ENCODE results near the gene KLK8. TPM values are rescaled to one million over a fixed set of nuclear protein-coding genes. Genes with fewer than 3 reads are reported as not detected.
"Not testable (repeated sequence)": the region's sequence is repeated elsewhere in the genome, so short reads cannot be mapped to it uniquely, and the experiment has no call there.

The KLK8 gene
- total RNA-seq, 1 experiment from 2014 or later: 6.4 TPM

DNA sequence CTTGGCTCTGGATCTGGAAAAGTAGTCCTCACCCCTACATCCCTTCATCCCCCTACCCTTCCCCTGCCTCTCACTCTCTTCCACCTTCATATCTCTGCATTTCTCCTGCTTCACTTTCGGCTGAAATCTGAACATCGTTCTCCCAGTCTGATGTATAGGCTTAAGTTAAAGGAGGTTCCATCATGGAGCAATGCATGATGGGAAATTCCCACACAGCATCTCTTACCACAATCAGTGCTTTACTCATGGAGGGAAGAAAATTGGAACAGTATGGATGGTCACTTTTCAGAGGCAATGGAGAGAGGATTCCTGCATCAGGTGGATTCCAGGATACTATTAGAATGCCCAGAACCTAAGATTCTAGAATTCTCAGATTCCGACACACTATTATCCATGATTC, 6.1 kb upstream of the KLK8 start:
- Histone ChIP-seq H3K4me3 (ENCODE audit: insufficient read depth, low read depth, low read length) (no peak overlapping the region), H3K36me3 (replicated peaks; ENCODE audit: control insufficient read depth, insufficient read depth, low read length) (no peaks in the 10 kb centered on the region), H3K27me3 (ENCODE audit: control insufficient read depth, insufficient read depth, low read length) (peaks cover 10% of the 10 kb centered on the region; the same call in 1 of the 2 replicates)
- no peak for DNase-seq

DNA sequence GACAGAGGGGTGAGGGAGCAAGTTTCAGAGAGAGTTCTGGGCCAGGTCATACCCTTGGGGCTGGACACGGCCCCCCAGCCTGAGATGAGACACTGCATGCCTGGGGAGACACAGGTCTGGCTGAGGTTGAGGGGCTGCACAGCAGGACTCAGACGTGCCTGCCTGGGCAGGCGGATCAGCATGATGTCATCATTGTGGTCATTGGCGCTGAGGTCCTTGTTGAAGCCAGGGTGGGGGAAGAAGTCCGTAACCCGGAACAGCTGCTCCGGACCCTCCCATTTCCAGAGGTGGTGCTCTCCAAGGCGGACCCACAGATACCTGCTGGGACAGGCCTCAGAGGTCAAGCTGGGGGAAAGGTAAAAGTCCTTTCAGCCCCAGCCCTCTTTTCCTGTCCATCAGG, 5.0 kb upstream of the KLK8 start:
- peak; percentile 22 for DNase-seq
- peaks cover 10% of the 10 kb centered on the region; the same call in 1 of the 2 replicates for H3K27me3 ChIP-seq (ENCODE audit: control insufficient read depth, insufficient read depth, low read length)
- no peaks in the 10 kb centered on the region for H3K36me3 ChIP-seq (replicated peaks; ENCODE audit: control insufficient read depth, insufficient read depth, low read length)
- H3K4me3 ChIP-seq (ENCODE audit: insufficient read depth, low read depth, low read length): no peak overlapping the region

DNA sequence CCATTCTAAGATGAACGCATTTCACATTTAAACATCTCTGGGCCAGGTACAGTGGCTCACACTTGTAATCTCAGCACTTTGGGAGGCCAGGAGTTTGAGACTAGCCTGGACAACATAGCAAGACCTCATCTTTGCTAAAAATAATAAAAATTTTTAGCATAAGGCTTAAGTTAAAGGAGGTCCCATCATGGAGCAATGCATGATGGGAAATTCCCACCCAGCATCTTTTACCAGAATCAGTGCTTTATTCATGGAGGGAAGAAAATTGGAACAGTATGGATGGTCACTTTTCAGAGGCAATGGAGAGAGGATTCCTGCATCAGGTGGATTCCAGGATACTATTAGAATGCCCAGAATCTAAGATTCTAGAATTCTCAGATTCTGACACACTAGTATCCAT, 3.8 kb upstream of the KLK8 start:
- H3K36me3 ChIP-seq (replicated peaks; ENCODE audit: control insufficient read depth, insufficient read depth, low read length): no peaks in the 10 kb centered on the region
- peaks cover 15% of the 10 kb centered on the region; the same call in 1 of the 2 replicates for H3K27me3 ChIP-seq (ENCODE audit: control insufficient read depth, insufficient read depth, low read length)
- H3K4me3 ChIP-seq (ENCODE audit: insufficient read depth, low read depth, low read length): no peak overlapping the region
- DNase-seq: no peak

GRCh38 chr19:51003316-51003715, 1.9 kb upstream of the KLK8 start:
- Histone ChIP-seq H3K36me3 (replicated peaks; ENCODE audit: control insufficient read depth, insufficient read depth, low read length) (no peaks in the 10 kb centered on the region), H3K4me3 (ENCODE audit: insufficient read depth, low read depth, low read length) (no peak overlapping the region), H3K27me3 (ENCODE audit: control insufficient read depth, insufficient read depth, low read length) (peaks cover 10% of the 10 kb centered on the region; the same call in 1 of the 2 replicates)
- peak; percentile 23 for DNase-seq

DNA sequence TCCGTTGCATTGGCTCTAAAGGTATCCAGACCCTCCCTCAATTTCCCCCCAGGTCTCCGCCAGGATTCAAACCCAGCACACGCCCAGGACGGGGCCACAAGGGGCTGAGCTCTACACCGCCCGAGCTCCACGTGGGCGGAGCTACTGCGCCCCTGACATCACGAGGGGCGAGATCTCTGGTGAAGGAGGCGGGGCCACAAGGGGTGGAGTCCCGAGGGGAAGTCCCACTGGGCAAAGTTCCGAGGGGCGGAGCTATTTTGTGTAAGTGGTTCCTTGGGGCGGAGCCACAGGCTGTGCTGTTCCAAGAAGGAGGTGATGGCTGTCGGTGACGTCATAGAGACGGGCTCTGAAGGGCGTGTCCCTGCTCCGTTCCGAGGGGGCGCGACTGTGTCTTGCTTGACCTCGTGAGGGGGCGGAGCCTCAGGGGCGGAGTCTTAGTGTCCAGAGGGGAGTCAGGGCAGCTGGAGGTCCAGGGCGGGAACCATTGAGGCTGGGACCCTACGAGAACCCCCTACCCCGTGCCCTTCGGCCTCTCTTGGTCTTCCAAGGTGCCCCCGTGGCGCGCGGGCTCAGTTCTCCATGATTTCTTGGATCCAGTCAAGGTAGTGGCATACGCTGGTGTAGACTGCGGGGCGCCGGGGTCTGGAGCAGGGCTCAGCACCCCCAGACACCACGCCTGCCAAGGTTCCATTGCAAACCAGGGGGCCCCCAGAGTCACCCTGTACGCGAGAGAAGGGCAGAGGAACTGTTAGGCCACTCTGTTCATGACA, 1.3 kb upstream of the KLK8 start:
- peak overlapping the region; percentile 73 for H3K4me3 ChIP-seq (ENCODE audit: insufficient read depth, low read depth, low read length)
- peaks cover 14% of the 10 kb centered on the region; the same call in 1 of the 2 replicates for H3K27me3 ChIP-seq (ENCODE audit: control insufficient read depth, insufficient read depth, low read length)
- DNase-seq: peak; percentile 94
- no peaks in the 10 kb centered on the region for H3K36me3 ChIP-seq (replicated peaks; ENCODE audit: control insufficient read depth, insufficient read depth, low read length)

- H3K36me3 ChIP-seq (replicated peaks; ENCODE audit: control insufficient read depth, insufficient read depth, low read length): no peaks in the 10 kb centered on the region
- DNase-seq: peak; percentile 71
- peak overlapping the region; percentile 73 for H3K4me3 ChIP-seq (ENCODE audit: insufficient read depth, low read depth, low read length)
- H3K27me3 ChIP-seq (ENCODE audit: control insufficient read depth, insufficient read depth, low read length): peaks cover 11% of the 10 kb centered on the region; the same call in 1 of the 2 replicates
Measured at GRCh38 chr19:51002089-51002532, 707 bp upstream of the KLK8 start.

- peaks cover 9% of the 10 kb centered on the region; the same call in 1 of the 2 replicates for H3K27me3 ChIP-seq (ENCODE audit: control insufficient read depth, insufficient read depth, low read length)
- no peaks in the 10 kb centered on the region for H3K36me3 ChIP-seq (replicated peaks; ENCODE audit: control insufficient read depth, insufficient read depth, low read length)
- peak; percentile 88 for DNase-seq
- peak overlapping the region; percentile 73 for H3K4me3 ChIP-seq (ENCODE audit: insufficient read depth, low read depth, low read length)
Measured at GRCh38 chr19:51000981-51001380, 423 bp downstream of the KLK8 start.

DNA sequence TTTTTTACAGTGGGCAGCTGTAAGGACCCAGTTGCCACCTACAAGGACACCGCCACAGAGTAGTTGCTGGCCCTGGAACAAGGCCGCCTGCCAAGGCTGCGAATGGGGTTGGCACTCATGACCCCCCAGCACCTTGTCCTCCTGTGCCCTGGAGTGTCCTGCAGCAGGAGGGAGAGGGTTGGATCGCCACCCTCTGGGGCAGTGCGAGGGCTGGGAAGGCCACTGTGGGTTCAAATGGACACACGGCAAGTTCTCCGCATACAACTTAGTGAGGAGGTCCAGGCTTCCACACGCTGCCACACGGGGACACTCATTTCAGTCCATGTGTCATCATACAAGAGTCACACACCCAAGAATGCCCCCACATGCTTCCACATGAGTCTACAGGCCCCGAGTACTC, 978 bp downstream of the KLK8 start:
- H3K36me3 ChIP-seq (replicated peaks; ENCODE audit: control insufficient read depth, insufficient read depth, low read length): no peaks in the 10 kb centered on the region
- H3K4me3 ChIP-seq (ENCODE audit: insufficient read depth, low read depth, low read length): peak overlapping the region; percentile 73
- peaks cover 9% of the 10 kb centered on the region; the same call in 1 of the 2 replicates for H3K27me3 ChIP-seq (ENCODE audit: control insufficient read depth, insufficient read depth, low read length)
- DNase-seq: no peak

DNA sequence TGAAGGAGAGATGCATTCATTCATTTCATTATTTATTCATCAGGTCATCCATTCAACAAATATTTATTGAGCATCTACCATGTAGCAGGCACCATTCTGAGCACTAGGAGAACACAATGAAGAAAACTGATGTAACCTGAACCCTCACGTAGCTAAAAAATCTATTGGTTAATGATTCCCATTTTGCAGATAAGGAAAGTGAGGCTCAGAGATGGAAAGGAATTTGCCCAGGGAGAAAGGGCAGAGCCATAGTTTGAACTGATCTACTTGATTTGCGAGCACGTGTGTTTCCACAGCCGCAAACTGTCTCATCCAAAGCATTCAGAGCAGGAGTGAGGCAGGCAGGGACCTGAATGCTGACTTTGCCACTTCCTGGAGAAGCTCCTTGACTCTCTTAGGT, 2.7 kb downstream of the KLK8 start:
- no peaks in the 10 kb centered on the region for H3K36me3 ChIP-seq (replicated peaks; ENCODE audit: control insufficient read depth, insufficient read depth, low read length)
- DNase-seq: no peak
- H3K4me3 ChIP-seq (ENCODE audit: insufficient read depth, low read depth, low read length): no peak overlapping the region
- peaks cover 9% of the 10 kb centered on the region; the same call in 1 of the 2 replicates for H3K27me3 ChIP-seq (ENCODE audit: control insufficient read depth, insufficient read depth, low read length)

- Histone ChIP-seq H3K27me3 (ENCODE audit: control insufficient read depth, insufficient read depth, low read length) (peaks cover 9% of the 10 kb centered on the region; the same call in 1 of the 2 replicates), H3K36me3 (replicated peaks; ENCODE audit: control insufficient read depth, insufficient read depth, low read length) (no peaks in the 10 kb centered on the region), H3K4me3 (ENCODE audit: insufficient read depth, low read depth, low read length) (no peak overlapping the region)
- DNase-seq: no peak
Measured at GRCh38 chr19:50998061-50998460, 3.3 kb downstream of the KLK8 start.

- Histone ChIP-seq H3K27me3 (ENCODE audit: control insufficient read depth, insufficient read depth, low read length) (peaks cover 4% of the 10 kb centered on the region; the same call in 1 of the 2 replicates), H3K36me3 (replicated peaks; ENCODE audit: control insufficient read depth, insufficient read depth, low read length) (no peaks in the 10 kb centered on the region), H3K4me3 (ENCODE audit: insufficient read depth, low read depth, low read length) (no peak overlapping the region)
- no peak for DNase-seq
Measured at GRCh38 chr19:50994129-50994528, 7.3 kb downstream of the KLK8 start.

- Histone ChIP-seq H3K27me3 (ENCODE audit: control insufficient read depth, insufficient read depth, low read length) (peaks cover 3% of the 10 kb centered on the region; the same call in 1 of the 2 replicates), H3K36me3 (replicated peaks; ENCODE audit: control insufficient read depth, insufficient read depth, low read length) (no peaks in the 10 kb centered on the region), H3K4me3 (ENCODE audit: insufficient read depth, low read depth, low read length) (no peak overlapping the region)
- DNase-seq: no peak
Measured at GRCh38 chr19:50992666-50993035, 8.8 kb downstream of the KLK8 start.

GRCh38 chr19:50984416-50984815, 17.0 kb downstream of the KLK8 start:
- not testable (repeated sequence) for DNase-seq; H3K4me3 ChIP-seq (ENCODE audit: insufficient read depth, low read depth, low read length); H3K36me3 ChIP-seq (replicated peaks; ENCODE audit: control insufficient read depth, insufficient read depth, low read length)
- peaks cover 20% of the 10 kb centered on the region for H3K27me3 ChIP-seq (ENCODE audit: control insufficient read depth, insufficient read depth, low read length)

GRCh38 chr19:50983625-50984292, 17.6 kb downstream of the KLK8 start, which contains the start of gene KLK7:
TSS of gene KLK7 (minus strand) at chr19:50983917. CDS start at chr19:50982399, 1,518 bp downstream.
- Histone ChIP-seq H3K4me3 (ENCODE audit: insufficient read depth, low read depth, low read length) (peak within 1 kb of the TSS; percentile 37; the same call in 1 of the 2 replicates), H3K27me3 (ENCODE audit: control insufficient read depth, insufficient read depth, low read length) (peaks cover 18% of the 10 kb centered on the region), H3K36me3 (replicated peaks; ENCODE audit: control insufficient read depth, insufficient read depth, low read length) (no peaks in the 10 kb centered on the region)
- DNase-seq: peak; percentile 81

GRCh38 chr19:50982186-50982585, 19.2 kb downstream of the KLK8 start:
- Histone ChIP-seq H3K4me3 (ENCODE audit: insufficient read depth, low read depth, low read length) (no peak overlapping the region), H3K36me3 (replicated peaks; ENCODE audit: control insufficient read depth, insufficient read depth, low read length) (no peaks in the 10 kb centered on the region), H3K27me3 (ENCODE audit: control insufficient read depth, insufficient read depth, low read length) (peaks cover 16% of the 10 kb centered on the region)
- no peak for DNase-seq
